ENCODE results near the gene GNG14. TPM values are rescaled to one million over a fixed set of nuclear protein-coding genes. Genes with fewer than 3 reads are reported as not detected.

The GNG14 gene
- total and polyA plus RNA-seq, 2 of the 13 experiments (the other 11 are each of a cell fraction or from before 2014, with no cell fraction given) = not detected

DNA sequence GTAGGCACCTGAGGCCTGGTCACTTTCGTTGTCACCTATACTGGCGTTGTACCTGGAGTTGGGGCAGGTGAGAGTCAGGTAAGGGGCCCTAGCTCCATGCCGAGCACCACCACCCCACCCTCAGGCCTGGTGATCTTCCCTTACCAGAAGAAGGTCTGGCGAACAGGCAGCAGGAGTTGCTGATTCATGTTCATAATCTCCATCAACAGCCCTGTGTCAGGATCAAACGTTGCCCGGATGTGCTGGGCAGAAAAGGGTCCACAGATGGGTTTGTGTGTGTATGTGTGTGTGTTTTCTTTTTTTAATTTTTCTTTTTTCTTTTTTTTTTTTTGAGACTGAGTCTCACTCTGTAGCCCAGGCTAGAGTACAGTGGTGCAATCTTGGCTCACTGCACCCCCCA, 35.6 kb upstream of the GNG14 start:
- H4K20me1 ChIP-seq (ENCODE audit: insufficient read depth, low read length) = no peaks in the 10 kb centered on the region
- H3K4me2 ChIP-seq (ENCODE audit: low read depth, low read length) = no peak overlapping the region
- WGBS (ENCODE audit: low lambda C conversion rate) = 87% methylated on average over 6 of the region's 6 CpGs
- H3K27ac ChIP-seq (ENCODE audit: extremely low read length, insufficient read depth, low read length) = no peak overlapping the region
- no peak overlapping the region for H3K4me3 ChIP-seq (replicated peaks in 1 of 3; ENCODE audit: insufficient read depth in 1 of 3, low read depth in 2 of 3, low read length in 3 of 3)
- no peak overlapping the region for H2AFZ ChIP-seq (ENCODE audit: low read length)
- H3K4me1 ChIP-seq (ENCODE audit: insufficient read depth, low read length) = no peaks in the 10 kb centered on the region
- H3K9me3 ChIP-seq (ENCODE audit: low read length) = no peaks in the 10 kb centered on the region
- intact Hi-C loops (cut with micrococcal nuclease; ENCODE audit: unreplicated experiment) = no loop called here
- POLR2A ChIA-PET = no interaction called here
- CTCF ChIA-PET (ENCODE audit: low intra/inter-chr PET ratio, low total read pairs) = no interaction called here
- H3K79me2 ChIP-seq (ENCODE audit: insufficient read depth, low read length) = no peaks in the 10 kb centered on the region
- DNase-seq (ENCODE audit: low spot score) = no peak
- no peak for FAIRE-seq
- in situ Hi-C loops (cut with HindIII; ENCODE audit: extremely low pct_ligation_motif_present, low pct_unique_long_range_greater_than_20kb) = no loop called here
- H3K9ac ChIP-seq (ENCODE audit: insufficient read depth, low read depth, low read length) = no peak overlapping the region
- no TSS peak for BruUV-seq (replicated peaks)
- ATAC-seq = no peak
- peaks cover 0 to 11% of the 10 kb centered on the region in 2 experiments; a peak in 4 of 5 replicates for H3K36me3 ChIP-seq (replicated peaks in 1 of 2; ENCODE audit: control insufficient read depth in 1 of 2, insufficient read depth in 2 of 2, low read length in 2 of 2)
- no peak for TF ChIP-seq TFDP1 (CRISPR knock-in tag; IDR thresholded peaks at IDR 0.05; ENCODE audit: borderline replicate concordance)
- no peak for TF ChIP-seq U2AF1 (optimal IDR thresholded peaks at IDR 0.05; ENCODE audit: low read depth, low read length)
- no peak for TF ChIP-seq FOXA3 (CRISPR knock-in tag; IDR thresholded peaks at IDR 0.05)
- H3K27me3 ChIP-seq (ENCODE audit: control insufficient read depth in 1 of 2, insufficient read depth in 2 of 2, low read length in 2 of 2) = no peaks in the 10 kb centered on the region

DNA sequence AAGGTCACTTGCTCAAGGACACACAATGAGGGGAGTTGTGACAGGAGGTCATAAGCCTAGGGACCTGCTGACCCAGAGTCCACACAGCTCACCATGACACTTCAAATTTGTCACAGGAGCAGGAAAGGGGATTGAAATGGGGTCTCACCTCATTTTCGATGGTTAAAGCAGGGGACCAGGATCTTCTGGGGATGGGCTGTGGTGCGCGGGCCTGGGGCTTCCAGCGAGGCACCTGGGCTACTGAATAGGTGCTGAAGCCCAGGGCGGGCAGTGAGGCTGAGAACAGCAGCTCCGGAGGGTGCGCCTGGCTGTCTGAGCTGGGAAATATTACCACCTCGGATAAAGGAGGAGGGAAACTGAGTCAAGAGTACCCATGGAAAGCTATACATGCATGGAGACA, 32.3 kb upstream of the GNG14 start:
- H3K4me2 ChIP-seq (ENCODE audit: low read depth, low read length) = no peak overlapping the region
- TF ChIP-seq ZFYVE20 (CRISPR knock-in tag; IDR thresholded peaks at IDR 0.05; ENCODE audit: borderline replicate concordance, low read depth) (no peak), TCF7 (IDR thresholded peaks at IDR 0.05; ENCODE audit: low read depth) (no peak), ETV5 (CRISPR knock-in tag; IDR thresholded peaks at IDR 0.05; ENCODE audit: borderline replicate concordance) (no peak)
- FAIRE-seq = no peak
- POLR2A ChIA-PET = interaction anchor here (1.3 kb wide), 1 partner anchor 11 kb away, joined by 4 read pairs; the partner anchor contains the start of genes MAN2B1 and WDR83
- H3K27ac ChIP-seq (ENCODE audit: extremely low read length, insufficient read depth, low read length) = no peak overlapping the region
- peaks cover 0 to 13% of the 10 kb centered on the region in 2 experiments; a peak in 4 of 5 replicates for H3K36me3 ChIP-seq (replicated peaks in 1 of 2; ENCODE audit: control insufficient read depth in 1 of 2, insufficient read depth in 2 of 2, low read length in 2 of 2)
- no peak for ATAC-seq
- in situ Hi-C loops (cut with HindIII; ENCODE audit: extremely low pct_ligation_motif_present, low pct_unique_long_range_greater_than_20kb) (no loop called here), intact Hi-C loops (cut with micrococcal nuclease; ENCODE audit: unreplicated experiment) (no loop called here)
- no peaks in the 10 kb centered on the region for H3K79me2 ChIP-seq (ENCODE audit: insufficient read depth, low read length)
- no peak for DNase-seq (ENCODE audit: low spot score)
- CTCF ChIA-PET (ENCODE audit: low intra/inter-chr PET ratio, low total read pairs) = no interaction called here
- H3K4me1 ChIP-seq (ENCODE audit: insufficient read depth, low read length) = no peaks in the 10 kb centered on the region
- H3K27me3 ChIP-seq (ENCODE audit: control insufficient read depth in 1 of 2, insufficient read depth in 2 of 2, low read length in 2 of 2) = no peaks in the 10 kb centered on the region
- 91% methylated on average over 8 of the region's 8 CpGs for WGBS (ENCODE audit: low lambda C conversion rate)
- no peak overlapping the region for H2AFZ ChIP-seq (ENCODE audit: low read length)
- H3K9me3 ChIP-seq (ENCODE audit: low read length) = no peaks in the 10 kb centered on the region
- H3K4me3 ChIP-seq (replicated peaks in 1 of 3; ENCODE audit: insufficient read depth in 1 of 3, low read depth in 2 of 3, low read length in 3 of 3) = no peak overlapping the region
- no peak overlapping the region for H3K9ac ChIP-seq (ENCODE audit: insufficient read depth, low read depth, low read length)
- no TSS peak for BruUV-seq (replicated peaks)
- H4K20me1 ChIP-seq (ENCODE audit: insufficient read depth, low read length) = no peaks in the 10 kb centered on the region
